GM23248 (cell line): ENCODE data around the gene YTHDF1. TPM values are rescaled to one million over a fixed set of nuclear protein-coding genes. Genes with fewer than 3 reads are reported as not detected.

ENCODE experiments used
- DNase-seq: peaks from one replicate; pipeline ENCODE4 v3.0.0-alpha.2; 2015
- H2AFZ ChIP-seq: fragments of 200-600 bp; sonication (generic); 2 replicates; pipeline ENCODE4 v1.6.1; 2016; ENCODE audit warnings: antibody characterized with exemption
- H3F3A ChIP-seq: fragments of 200-600 bp; sonication (generic); 2 replicates; pipeline ENCODE4 v1.6.1; 2016; ENCODE audit warnings: mild to moderate bottlenecking, antibody characterized with exemption, mixed run types; ENCODE audit not compliant: insufficient read depth
- H3K27ac ChIP-seq: fragments of 200-600 bp; sonication (generic); 2 replicates; pipeline ENCODE4 v1.5.1; 2016; ENCODE audit warnings: mild to moderate bottlenecking
- H3K27me3 ChIP-seq: fragments of 200-600 bp; sonication (generic); replicated peaks from 2 replicates; pipeline ENCODE4 v1.6.1; 2016; ENCODE audit warnings: mild to moderate bottlenecking; ENCODE audit not compliant: insufficient read depth
- H3K36me3 ChIP-seq: fragments of 200-600 bp; sonication (generic); 2 replicates; pipeline ENCODE4 v1.6.1; 2016; ENCODE audit warnings: low read depth, mild to moderate bottlenecking
- H3K4me1 ChIP-seq: fragments of 200-600 bp; sonication (generic); 2 replicates; pipeline ENCODE4 v1.6.1; 2016; ENCODE audit warnings: mild to moderate bottlenecking; ENCODE audit not compliant: insufficient read depth
- H3K4me2 ChIP-seq: fragments of 200-600 bp; sonication (generic); one replicate; pipeline ENCODE4 v1.6.1; 2016; ENCODE audit warnings: mild to moderate bottlenecking; ENCODE audit not compliant: unreplicated experiment
- H3K4me3 ChIP-seq: fragments of 200-600 bp; sonication (generic); 2 replicates; pipeline ENCODE4 v1.5.1; 2016; ENCODE audit warnings: mild to moderate bottlenecking
- H3K79me2 ChIP-seq: fragments of 200-600 bp; sonication (generic); 2 replicates; pipeline ENCODE4 v1.6.1; 2016; ENCODE audit warnings: mild to moderate bottlenecking; ENCODE audit not compliant: insufficient read depth
- H3K9ac ChIP-seq: fragments of 200-600 bp; sonication (generic); 2 replicates; pipeline ENCODE4 v1.6.1; 2016; ENCODE audit warnings: mild to moderate bottlenecking
- H3K9me2 ChIP-seq: fragments of 200-600 bp; sonication (generic); 2 replicates; pipeline ENCODE4 v1.6.1; 2016; ENCODE audit warnings: mixed run types, mild to moderate bottlenecking, moderate library complexity; ENCODE audit not compliant: insufficient read depth
- H3K9me3 ChIP-seq: fragments of 200-600 bp; sonication (generic); one replicate; pipeline ENCODE4 v1.6.1; 2017; ENCODE audit warnings: low read depth
- H4K20me1 ChIP-seq: fragments of 200-600 bp; sonication (generic); 2 replicates; pipeline ENCODE4 v1.6.0; 2016; ENCODE audit not compliant: insufficient read depth
- EZH2 ChIP-seq: fragments of 200-600 bp; sonication (generic); IDR thresholded peaks from 2 replicates; pipeline ENCODE4 v1.6.1; 2018; ENCODE audit warnings: antibody characterized with exemption, mild to moderate bottlenecking; ENCODE audit not compliant: insufficient read depth, poor library complexity, severe bottlenecking
- EZH2phosphoT487 ChIP-seq: fragments of 200-600 bp; sonication (generic); IDR thresholded peaks from 2 replicates; pipeline ENCODE4 v1.6.1; 2018; ENCODE audit warnings: antibody characterized with exemption, moderate library complexity, mild to moderate bottlenecking, low read depth; ENCODE audit not compliant: insufficient read depth
- WGBS, 2 experiments: methylation state at CpG; one replicate each; pipeline ENCODE4 v1.1.6; 2015 to 2017; ENCODE audit warnings: low lambda C conversion rate in 2 of 2, low coverage in 1 of 2; ENCODE audit errors: missing lambda C conversion rate in 2 of 2; 5-methylcytosine and 5-hydroxymethylcytosine counted together
- in situ Hi-C: fragments of 300-500 bp; cut with MboI; formaldehyde crosslinking; loops from 2 replicates; pipeline ENCODE4 v1.15.0; 2020
- polyA plus RNA-seq: library from polyadenylated mRNA; unstranded; fragments of >200 nt; fragmentation: Nextera tagmentation; extraction: Ambion mirVana; gene quantifications from 2 replicates; pipeline ENCODE4 v1.2.1, GENCODE V29; 2016
- total RNA-seq: library from RNA; depleted of rRNA; stranded (reverse); fragments of >200 nt; shearing (Covaris generic); gene quantifications from 2 replicates; pipeline ENCODE4 v1.2.3, GENCODE V29; 2014

YTHDF1 gene
- total and polyA plus RNA-seq, 2 experiments from 2014 or later, result 16.7 to 20.4 TPM

DNA sequence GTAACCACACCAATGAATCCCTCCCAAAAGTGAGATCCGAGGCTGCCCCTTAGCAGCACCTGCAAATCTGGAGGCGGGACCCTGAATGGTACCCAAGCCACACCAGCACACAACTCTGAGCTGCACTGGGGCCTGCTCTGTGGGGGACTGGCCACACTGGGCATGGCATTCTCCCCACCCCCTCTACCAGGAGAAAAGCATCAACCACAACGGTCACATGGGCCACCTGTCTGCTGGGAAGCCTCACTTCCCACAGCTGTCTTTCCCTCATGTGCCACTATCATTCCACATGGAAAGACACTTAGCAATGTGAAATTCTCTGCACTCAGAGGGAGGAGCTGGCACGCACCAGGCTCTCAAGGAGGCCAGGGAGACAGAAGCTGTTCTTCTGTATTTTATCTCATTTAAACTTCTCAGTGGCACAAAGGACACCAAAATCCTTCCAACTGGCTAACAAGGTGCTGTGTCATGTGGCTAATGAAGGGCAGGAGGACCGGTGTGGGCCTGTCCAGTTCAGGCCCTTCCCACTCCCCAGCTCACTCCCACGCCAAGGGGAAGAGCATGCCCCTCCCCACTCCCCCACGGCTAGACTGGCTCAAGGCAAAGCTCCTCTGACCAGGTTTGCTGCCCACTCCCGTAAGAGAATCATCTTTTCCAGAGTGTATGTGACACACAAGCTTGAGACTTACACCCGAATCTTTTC, 19.0 kb downstream of the YTHDF1 start:
- Histone ChIP-seq H3K9ac (no peak overlapping the region), H3K36me3 (peaks cover 12% of the 10 kb centered on the region), H3K4me2 (no peak overlapping the region), H3K9me2 (no peaks in the 10 kb centered on the region), H3K9me3 (no peaks in the 10 kb centered on the region), H3K4me1 (no peaks in the 10 kb centered on the region), H3K27me3 (no peaks in the 10 kb centered on the region), H3F3A (peaks cover 9% of the 10 kb centered on the region; the same call in 1 of the 2 replicates), H3K79me2 (peaks cover 69% of the 10 kb centered on the region), H3K4me3 (no peak overlapping the region), H3K27ac (no peak overlapping the region), H4K20me1 (peaks cover 20% of the 10 kb centered on the region; the same call in 1 of the 2 replicates), H2AFZ (no peak overlapping the region)
- TF ChIP-seq EZH2 (no peak), EZH2phosphoT487 (no peak)
- in situ Hi-C loops, result no loop called here
- 71 to 75% methylated on average over 9 of the region's 9 CpGs for WGBS, 2 experiments
- no peak for DNase-seq

DNA sequence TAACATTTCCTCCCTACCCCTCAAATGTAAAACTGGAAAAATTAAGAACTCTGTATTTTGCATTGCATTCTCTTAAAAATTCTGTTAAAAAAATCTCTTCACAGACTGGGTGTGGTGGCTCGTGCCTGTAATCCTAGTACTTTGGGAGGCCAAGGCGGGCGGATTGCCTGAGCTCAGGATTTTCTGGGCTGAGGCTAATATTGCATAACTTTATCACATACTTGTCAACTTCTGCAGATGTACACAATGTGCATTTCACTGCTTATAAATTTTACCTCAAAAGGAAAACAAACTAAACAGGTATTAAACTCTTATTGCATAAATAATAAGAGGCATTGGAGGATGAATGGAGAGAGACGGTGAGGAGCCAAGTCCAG, 21.1 kb downstream of the YTHDF1 start:
- no peak for DNase-seq
- peaks cover 20% of the 10 kb centered on the region; the same call in 1 of the 2 replicates for H4K20me1 ChIP-seq
- in situ Hi-C loops, result no loop called here

DNA sequence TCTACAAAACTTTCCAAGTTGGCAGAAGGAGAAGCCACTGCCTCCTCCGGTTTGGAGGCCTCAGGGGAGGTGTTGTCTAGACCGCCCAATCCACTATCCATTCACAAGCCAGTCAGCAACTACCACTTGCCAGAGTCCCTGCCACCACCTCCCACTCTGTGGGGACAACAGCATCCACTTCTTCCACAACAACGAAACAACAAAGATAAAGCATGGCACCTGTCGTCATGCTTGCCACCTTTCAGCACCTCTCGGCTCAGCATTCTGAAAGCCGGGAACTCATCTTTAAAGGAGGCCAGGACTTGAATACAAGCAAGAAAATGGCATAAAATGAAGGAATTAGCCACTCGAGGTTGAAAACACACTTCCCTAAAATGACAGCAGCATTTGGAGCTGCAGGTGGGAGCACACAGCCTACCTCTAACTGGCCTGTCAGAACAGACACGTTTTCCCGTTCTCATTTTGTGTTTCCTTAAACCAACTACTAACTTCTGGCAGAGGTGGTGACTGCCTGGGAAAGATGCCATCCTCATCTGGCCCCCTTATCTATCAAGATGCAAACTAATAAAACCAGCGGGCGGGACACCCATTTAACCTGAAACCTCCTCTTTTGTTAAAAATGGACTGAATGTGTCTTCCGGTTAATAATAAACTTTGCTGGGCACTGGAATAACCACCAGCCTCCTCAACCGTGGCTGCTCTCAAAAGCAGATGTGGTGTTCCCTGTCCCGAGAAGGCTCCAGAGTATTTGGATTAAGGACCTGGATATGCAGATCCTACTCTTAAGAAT, 21.7 kb downstream of the YTHDF1 start:
- no peak overlapping the region for H2AFZ ChIP-seq
- H3K36me3 ChIP-seq, result peaks cover 12% of the 10 kb centered on the region
- H3K9me3 ChIP-seq, result no peaks in the 10 kb centered on the region
- H3K9me2 ChIP-seq, result no peaks in the 10 kb centered on the region
- no peaks in the 10 kb centered on the region for H3K27me3 ChIP-seq
- 74 to 77% methylated on average over 14 of the region's 14 CpGs for WGBS, 2 experiments
- in situ Hi-C loops, result no loop called here
- TF ChIP-seq EZH2, result no peak
- no peak for TF ChIP-seq EZH2phosphoT487
- no peak overlapping the region for H3K27ac ChIP-seq
- peaks cover 20% of the 10 kb centered on the region; the same call in 1 of the 2 replicates for H4K20me1 ChIP-seq
- no peak overlapping the region for H3K9ac ChIP-seq
- DNase-seq, result no peak
- no peak overlapping the region for H3K4me2 ChIP-seq
- peaks cover 9% of the 10 kb centered on the region; the same call in 1 of the 2 replicates for H3F3A ChIP-seq
- H3K4me1 ChIP-seq, result no peaks in the 10 kb centered on the region
- H3K4me3 ChIP-seq, result no peak overlapping the region
- H3K79me2 ChIP-seq, result peaks cover 41% of the 10 kb centered on the region

More for the DNA sequence above, 21.1 kb downstream of the YTHDF1 start:
- Histone ChIP-seq H3K9ac (no peak overlapping the region), H3K27ac (no peak overlapping the region), H3K27me3 (no peaks in the 10 kb centered on the region), H3K4me2 (no peak overlapping the region), H3K79me2 (peaks cover 47% of the 10 kb centered on the region), H3K9me2 (no peaks in the 10 kb centered on the region), H3F3A (peaks cover 9% of the 10 kb centered on the region; the same call in 1 of the 2 replicates), H2AFZ (no peak overlapping the region), H3K4me3 (no peak overlapping the region), H3K4me1 (no peaks in the 10 kb centered on the region), H3K36me3 (peaks cover 12% of the 10 kb centered on the region), H3K9me3 (no peaks in the 10 kb centered on the region)
- no peak for TF ChIP-seq EZH2phosphoT487
- no peak for TF ChIP-seq EZH2
- 83 to 86% methylated on average over 4 of the region's 4 CpGs for WGBS, 2 experiments

DNA sequence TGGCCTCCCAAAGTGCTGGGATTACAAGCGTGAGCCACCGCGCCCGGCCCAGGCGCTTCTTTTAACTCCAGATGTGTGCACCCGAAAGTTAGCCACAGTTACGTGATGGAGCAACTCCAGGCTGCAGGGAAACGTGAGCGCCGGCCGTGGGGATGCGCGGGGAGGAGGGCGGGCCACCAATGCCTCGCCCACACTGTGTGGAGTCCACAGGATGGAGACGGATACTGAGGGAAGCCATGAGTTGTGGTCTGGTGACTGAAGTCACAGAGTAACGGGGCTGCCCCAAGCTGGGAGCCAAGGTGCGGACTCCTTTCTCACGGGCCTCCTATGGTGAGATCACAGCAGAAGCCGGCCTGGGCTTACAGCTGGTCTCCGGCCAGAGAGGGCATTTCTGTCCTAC, 23.2 kb downstream of the YTHDF1 start:
- peaks cover 27% of the 10 kb centered on the region for H3K79me2 ChIP-seq
- no peak overlapping the region for H3K27ac ChIP-seq
- H3K27me3 ChIP-seq, result no peaks in the 10 kb centered on the region
- 90 to 92% methylated on average over 21 of the region's 21 CpGs for WGBS, 2 experiments
- no peak for DNase-seq
- H2AFZ ChIP-seq, result no peak overlapping the region
- no peaks in the 10 kb centered on the region for H3K4me1 ChIP-seq
- peaks cover 10% of the 10 kb centered on the region; the same call in 1 of the 2 replicates for H4K20me1 ChIP-seq
- in situ Hi-C loops, result no loop called here
- TF ChIP-seq EZH2 (no peak), EZH2phosphoT487 (no peak)
- peaks cover 12% of the 10 kb centered on the region for H3K36me3 ChIP-seq
- H3K4me3 ChIP-seq, result no peak overlapping the region
- no peak overlapping the region for H3K4me2 ChIP-seq
- H3K9me3 ChIP-seq, result no peaks in the 10 kb centered on the region
- no peaks in the 10 kb centered on the region for H3K9me2 ChIP-seq
- H3F3A ChIP-seq, result peaks cover 9% of the 10 kb centered on the region; the same call in 1 of the 2 replicates
- H3K9ac ChIP-seq, result no peak overlapping the region
